ENCODE measurements around the gene MORN4.

MORN4 gene

GRCh38 chr10:97572214-97572989 is 60.9 kb downstream of the MORN4 start, which contains the start of gene ANKRD2:
Gene ANKRD2, plus strand, starts transcription at chr10:97572779. Its CDS starts 10 bp downstream, at chr10:97572789.
- peak; percentile 76 for DNase-seq

GRCh38 chr10:97571622-97572021 is 61.7 kb downstream of the MORN4 start:
- DNase-seq, result no peak

- no peak for DNase-seq
Observed at GRCh38 chr10:97570789-97571471, 62.4 kb downstream of the MORN4 start.

GRCh38 chr10:97570146-97570788 is 63.0 kb downstream of the MORN4 start:
- no peak for DNase-seq

GRCh38 chr10:97567891-97568290 is 65.4 kb downstream of the MORN4 start:
- DNase-seq, result no peak

GRCh38 chr10:97566336-97566996 is 66.8 kb downstream of the MORN4 start:
- no peak for DNase-seq

GRCh38 chr10:97564776-97565175 is 68.5 kb downstream of the MORN4 start:
- DNase-seq, result no peak
